H1 (cell line): ENCODE measurements around the gene OBSCN. TPM values are rescaled to one million over a fixed set of nuclear protein-coding genes. Genes with fewer than 3 reads are reported as not detected.

Experiments used
- CHD1 ChIP-seq: IDR thresholded peaks from 2 replicates; pipeline ENCODE4 v1.6.1; 2012; ENCODE audit warnings: low read depth, low read length, improper control_type of control experiment
- CTBP2 ChIP-seq: IDR thresholded peaks from 2 replicates; pipeline ENCODE4 v1.7.0; 2011; ENCODE audit warnings: borderline replicate concordance, mild to moderate bottlenecking, moderate library complexity, mixed read lengths, low read length; ENCODE audit not compliant: insufficient read depth, insufficient read length
- PHF8 ChIP-seq: fragments of 200-600 bp; sonication (generic); conservative IDR thresholded peaks from 2 replicates; pipeline ENCODE4 v1.7.1; 2012; ENCODE audit warnings: low read depth, mild to moderate bottlenecking, inconsistent platforms, low read length, moderate library complexity
- POLR2AphosphoS5 ChIP-seq: IDR thresholded peaks from 2 replicates; pipeline ENCODE4 v1.6.1; 2011; ENCODE audit warnings: low read depth, low read length
- SIN3A ChIP-seq, 2 experiments: IDR thresholded peaks in 1 of 2; conservative IDR thresholded peaks in 1 of 2; 2 replicates each; pipeline ENCODE4 v1.6.1; 2011 to 2012; ENCODE audit warnings: low read length in 2 of 2, improper control_type of control experiment in 1 of 2, low read depth in 1 of 2, mild to moderate bottlenecking in 1 of 2
- TBP ChIP-seq: IDR thresholded peaks from 2 replicates; pipeline ENCODE4 v1.6.1; 2011; ENCODE audit warnings: low read depth, low read length, improper control_type of control experiment
- polyA plus RNA-seq, 7 experiments: library from polyadenylated mRNA; depleted of rRNA in 3 of 7; stranded (reverse) in 5 of 7; unstranded in 2 of 7; fragments of >200 nt in 5 of 7; fragments of 200-250 nt in 2 of 7; gene quantifications; 1 replicate in 5 of 7; 2 replicates in 1 of 7; 4 replicates in 1 of 7; pipeline versions ENCODE4 v1.2.1 to v1.2.3, GENCODE V29; 2011 to 2013; ENCODE audit warnings: missing spikeins in 2 of 7, mixed read lengths in 2 of 7
- total RNA-seq: library from RNA; stranded (reverse); fragmentation: NEBNext Ultra II Directional; extraction: Animal tissue kit (Norgen Biotek cat#: 25700); gene quantifications from 2 replicates; pipeline ENCODE4 v1.2.1, GENCODE V29; 2021
- TF ChIP-seq, protein P1 (sequence below): IDR thresholded peaks from 2 replicates; pipeline ENCODE4 v1.6.1; 2011; ENCODE audit warnings: low read length, improper control_type of control experiment

OBSCN gene
- total and polyA plus RNA-seq, 2 of the 8 experiments (the other 6 are each of a cell fraction or from before 2014, with no cell fraction given) = 7.5 to 28.4 TPM

DNA sequence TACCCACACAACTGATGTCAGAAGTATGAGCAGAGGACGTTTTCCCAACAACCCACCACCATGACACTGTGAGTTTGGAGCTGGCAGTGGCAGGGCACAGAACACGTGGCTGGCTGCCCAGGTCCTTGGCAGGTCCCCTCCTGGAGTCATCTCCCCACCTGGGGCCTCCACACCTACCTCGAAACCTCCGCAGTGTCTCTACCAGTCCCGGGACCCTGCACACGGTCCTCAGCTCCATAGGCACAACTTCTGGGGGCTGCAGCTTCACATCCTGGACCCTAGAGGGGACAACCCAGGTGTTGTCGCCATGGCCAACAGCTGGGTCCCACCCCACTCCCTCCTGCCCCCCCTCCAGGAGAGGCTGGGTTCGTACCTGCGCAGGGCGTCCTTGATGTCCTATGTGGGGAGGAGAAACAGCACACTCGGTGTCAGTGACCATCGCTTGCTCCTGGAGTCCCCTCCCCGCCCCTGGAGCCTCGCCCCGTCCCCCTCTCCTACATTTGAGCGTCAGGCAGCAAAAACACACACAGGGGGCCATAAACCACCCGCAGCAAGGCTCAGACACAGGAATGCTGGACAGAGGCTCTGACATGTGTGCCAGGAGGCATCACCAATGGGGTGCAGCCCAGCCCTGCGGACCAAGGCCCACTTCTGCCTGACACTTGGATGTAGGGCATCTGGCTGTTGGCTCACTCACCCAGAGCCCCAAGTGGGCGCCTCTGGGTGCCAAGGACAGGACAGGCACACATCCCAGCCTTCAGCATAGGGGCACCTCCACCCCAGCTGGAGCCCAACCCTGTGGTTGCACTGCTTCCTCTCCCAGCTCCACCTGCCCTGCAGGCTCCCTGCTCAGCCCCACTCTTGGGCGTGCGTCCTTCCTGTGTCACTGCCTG is 189.2 kb downstream of the OBSCN start (continued):
- TF ChIP-seq SIN3A (conservative IDR thresholded peaks at IDR 0.05 in 1 of 2, IDR thresholded peaks at IDR 0.05 in 1 of 2; ENCODE audit: low read depth in 1 of 2, low read length in 2 of 2) (no peak), CHD1 (no peak), TBP (no peak), PHF8 (no peak), CTBP2 (no peak), POLR2AphosphoS5 (no peak)
- TF ChIP-seq, protein P1, sequence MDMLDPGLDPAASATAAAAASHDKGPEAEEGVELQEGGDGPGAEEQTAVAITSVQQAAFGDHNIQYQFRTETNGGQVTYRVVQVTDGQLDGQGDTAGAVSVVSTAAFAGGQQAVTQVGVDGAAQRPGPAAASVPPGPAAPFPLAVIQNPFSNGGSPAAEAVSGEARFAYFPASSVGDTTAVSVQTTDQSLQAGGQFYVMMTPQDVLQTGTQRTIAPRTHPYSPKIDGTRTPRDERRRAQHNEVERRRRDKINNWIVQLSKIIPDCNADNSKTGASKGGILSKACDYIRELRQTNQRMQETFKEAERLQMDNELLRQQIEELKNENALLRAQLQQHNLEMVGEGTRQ = no peak
